Mesothelial cell of epicardium (in vitro differentiated cells): ENCODE measurements around the gene CFAP161. TPM values are rescaled to one million over a fixed set of nuclear protein-coding genes. Genes with fewer than 3 reads are reported as not detected.

ENCODE experiments used
- DNase-seq, 2 experiments: peaks; one replicate each; pipeline ENCODE4 v3.0.0; 2021; ENCODE audit warnings: low spot score in 2 of 2; ENCODE audit not compliant: unreplicated experiment in 2 of 2
- H3K27ac Mint-ChIP-seq: 2 replicates; pipeline ENCODE4 v1.8.0; 2021; ENCODE audit warnings: mixed read lengths
- H3K27me3 Mint-ChIP-seq: 2 replicates; pipeline ENCODE4 v1.8.0; 2021; ENCODE audit warnings: low read depth, mixed read lengths
- H3K36me3 Mint-ChIP-seq: 2 replicates; pipeline ENCODE4 v1.8.0; 2021; ENCODE audit warnings: mixed read lengths
- H3K4me1 Mint-ChIP-seq: 2 replicates; pipeline ENCODE4 v1.8.0; 2021; ENCODE audit warnings: mixed read lengths
- H3K4me3 Mint-ChIP-seq: 2 replicates; pipeline ENCODE4 v1.8.0; 2021; ENCODE audit warnings: mild to moderate bottlenecking, moderate library complexity, mixed read lengths
- H3K9me3 Mint-ChIP-seq: 2 replicates; pipeline ENCODE4 v1.8.0; 2021; ENCODE audit warnings: mixed read lengths
- CTCF ChIP-seq: fragments of 200-600 bp; sonication (generic); IDR thresholded peaks from one replicate; pipeline ENCODE4 v1.5.0; 2021; ENCODE audit warnings: antibody characterized with exemption; ENCODE audit not compliant: unreplicated experiment
- total RNA-seq: library from RNA; stranded (reverse); gene quantifications from 3 replicates; pipeline ENCODE4 v1.2.1, GENCODE V29; 2021

The CFAP161 gene
- total RNA-seq, 1 donor from 2014 or later, result not detected

GRCh38 chr15:81178365-81178764 is 44.3 kb downstream of the CFAP161 start:
- Mint-ChIP-seq H3K36me3 (no peaks in the 10 kb centered on the region), H3K4me1 (no peaks in the 10 kb centered on the region), H3K27me3 (peaks cover 49% of the 10 kb centered on the region), H3K4me3 (no peak overlapping the region), H3K27ac (no peak overlapping the region), H3K9me3 (no peaks in the 10 kb centered on the region)
- no peak for TF ChIP-seq CTCF
- no peak for DNase-seq

- Mint-ChIP-seq H3K27ac (no peak overlapping the region), H3K36me3 (no peaks in the 10 kb centered on the region), H3K9me3 (no peaks in the 10 kb centered on the region), H3K27me3 (peaks cover 75% of the 10 kb centered on the region), H3K4me3 (no peak overlapping the region), H3K4me1 (no peaks in the 10 kb centered on the region)
- no peak for DNase-seq
- TF ChIP-seq CTCF, result no peak
These were observed 47.1 kb downstream of the CFAP161 start for GRCh38 chr15:81181220-81181619.

GRCh38 chr15:81182031-81182755 is 48.1 kb downstream of the CFAP161 start:
- no peak for DNase-seq
- H3K36me3 Mint-ChIP-seq, result no peaks in the 10 kb centered on the region
- H3K9me3 Mint-ChIP-seq, result no peaks in the 10 kb centered on the region
- peaks cover 80% of the 10 kb centered on the region for H3K27me3 Mint-ChIP-seq
- TF ChIP-seq CTCF, result no peak
- no peaks in the 10 kb centered on the region for H3K4me1 Mint-ChIP-seq
- no peak overlapping the region for H3K4me3 Mint-ChIP-seq
- H3K27ac Mint-ChIP-seq, result no peak overlapping the region

- Mint-ChIP-seq H3K4me1 (no peaks in the 10 kb centered on the region), H3K27ac (no peak overlapping the region), H3K4me3 (no peak overlapping the region), H3K9me3 (no peaks in the 10 kb centered on the region), H3K27me3 (peaks cover 81% of the 10 kb centered on the region), H3K36me3 (no peaks in the 10 kb centered on the region)
- no peak for DNase-seq
- TF ChIP-seq CTCF, result no peak
These were observed 48.8 kb downstream of the CFAP161 start for GRCh38 chr15:81182756-81183438.

- TF ChIP-seq CTCF, result no peak
- DNase-seq, result no peak
- H3K4me1 Mint-ChIP-seq, result no peaks in the 10 kb centered on the region
- H3K27ac Mint-ChIP-seq, result no peak overlapping the region
- peaks cover 83% of the 10 kb centered on the region for H3K27me3 Mint-ChIP-seq
- H3K4me3 Mint-ChIP-seq, result no peak overlapping the region
- no peaks in the 10 kb centered on the region for H3K9me3 Mint-ChIP-seq
- no peaks in the 10 kb centered on the region for H3K36me3 Mint-ChIP-seq
These were observed 49.3 kb downstream of the CFAP161 start for GRCh38 chr15:81183439-81183775.
